SK-N-SH (cell line): Measurements from ENCODE around the gene CENPF. TPM values are rescaled to one million over a fixed set of nuclear protein-coding genes. Genes with fewer than 3 reads are reported as not detected.
A peak's percentile ranks its signal among the peaks of the same experiment; 100 is the strongest.

ENCODE experiments used
- CTCF ChIA-PET: fragments of 300-600, 350-600 bp; formaldehyde crosslinking; extraction: SDS; loops from one replicate; lab custom pipeline; 2021; lab: Yijun Ruan, JAX
- POLR2A ChIA-PET: fragments of 350-600 bp; sonication (Branson Sonifier 250); formaldehyde crosslinking; extraction: SDS; loops from one replicate; lab custom pipeline; 2020; ENCODE audit warnings: antibody characterized with exemption, inconsistent platforms; lab: Yijun Ruan, JAX
- DNase-seq: peaks from one replicate; pipeline ENCODE4 v3.0.0; 2012
- H2AFZ ChIP-seq: fragments of 200-600 bp; sonication (generic); 2 replicates; pipeline ENCODE4 v1.8.1; 2016; ENCODE audit warnings: antibody characterized with exemption, mild to moderate bottlenecking, low read depth
- H3F3A ChIP-seq: fragments of 200-600 bp; sonication (generic); replicated peaks from 2 replicates; pipeline ENCODE3; 2016; ENCODE audit warnings: antibody characterized with exemption, mild to moderate bottlenecking; ENCODE audit not compliant: insufficient read depth
- H3K27ac ChIP-seq, 2 experiments: fragments of 200-500 bp in 1 of 2; fragments of 200-600 bp in 1 of 2; sonication (Bioruptor generic) in 1 of 2; sonication (generic), shearing (Covaris generic) in 1 of 2; 2 replicates each; pipeline versions ENCODE4 v1.5.1 to v1.6.1; 2014 to 2016; ENCODE audit warnings: low read depth in 2 of 2, inconsistent platforms in 1 of 2, low read length in 1 of 2, mild to moderate bottlenecking in 1 of 2, mixed read lengths in 1 of 2
- H3K27me3 ChIP-seq: fragments of 200-600 bp; sonication (generic), shearing (Covaris generic); 2 replicates; pipeline ENCODE4 v1.6.1; 2016; ENCODE audit warnings: mixed run types; ENCODE audit not compliant: insufficient read depth
- H3K36me3 ChIP-seq, 2 experiments: fragments of 200-500 bp in 1 of 2; fragments of 200-600 bp in 1 of 2; sonication (Bioruptor generic) in 1 of 2; sonication (generic) in 1 of 2; replicated peaks in 1 of 2; 2 replicates each; pipeline versions ENCODE3 to v1.5.1; 2014 to 2016; ENCODE audit warnings: low read length in 1 of 2, mild to moderate bottlenecking in 1 of 2; ENCODE audit not compliant: insufficient read depth in 2 of 2, control insufficient read depth in 1 of 2
- H3K4me1 ChIP-seq, 2 experiments: fragments of 200-500 bp in 1 of 2; fragments of 200-600 bp in 1 of 2; sonication (Bioruptor generic) in 1 of 2; sonication (generic), shearing (Covaris generic) in 1 of 2; 2 replicates each; pipeline versions ENCODE4 v1.5.1 to v1.6.1; 2014 to 2016; ENCODE audit warnings: low read depth in 1 of 2, low read length in 1 of 2, mixed run types in 1 of 2; ENCODE audit not compliant: insufficient read depth in 2 of 2, control insufficient read depth in 1 of 2
- H3K4me2 ChIP-seq: fragments of 200-600 bp; sonication (generic), shearing (Covaris generic); 2 replicates; pipeline ENCODE4 v1.6.1; 2017; ENCODE audit warnings: mixed run types
- H3K4me3 ChIP-seq, 2 experiments: fragments of 200-500 bp in 1 of 2; fragments of 200-600 bp in 1 of 2; sonication (Bioruptor generic) in 1 of 2; sonication (generic), shearing (Covaris generic) in 1 of 2; 2 replicates each; pipeline versions ENCODE4 v1.5.1 to v1.8.1; 2014 to 2016; ENCODE audit warnings: low read depth in 2 of 2, inconsistent platforms in 1 of 2, low read length in 1 of 2, mild to moderate bottlenecking in 1 of 2, mixed read lengths in 1 of 2, moderate library complexity in 1 of 2
- H3K79me2 ChIP-seq: fragments of 200-600 bp; sonication (generic); 2 replicates; pipeline ENCODE4 v1.8.1; 2017; ENCODE audit warnings: mild to moderate bottlenecking; ENCODE audit not compliant: insufficient read depth
- H3K9ac ChIP-seq: fragments of 200-600 bp; sonication (generic); 2 replicates; pipeline ENCODE4 v1.6.1; 2017; ENCODE audit warnings: mixed run types
- H3K9me2 ChIP-seq: fragments of 200-600 bp; sonication (generic); 2 replicates; pipeline ENCODE4 v1.6.1; 2017; ENCODE audit warnings: mixed run types
- H3K9me3 ChIP-seq: fragments of 200-600 bp; sonication (generic); 2 replicates; pipeline ENCODE4 v1.6.1; 2017; ENCODE audit warnings: mixed run types, mild to moderate bottlenecking, moderate library complexity
- H4K20me1 ChIP-seq: fragments of 200-600 bp; sonication (generic); 2 replicates; pipeline ENCODE4 v1.6.1; 2017; ENCODE audit warnings: mild to moderate bottlenecking, mixed run types; ENCODE audit not compliant: insufficient read depth
- CHD2 ChIP-seq: fragments of 150-350 bp; IDR thresholded peaks from 2 replicates; pipeline ENCODE4 v1.6.1; 2018; ENCODE audit warnings: low read length; ENCODE audit not compliant: partially characterized antibody
- CTCF ChIP-seq: fragments of 200-600 bp; sonication (generic); IDR thresholded peaks from 2 replicates; pipeline ENCODE4 v1.6.1; 2017; ENCODE audit warnings: antibody characterized with exemption, mild to moderate bottlenecking, moderate library complexity
- ELF1 ChIP-seq: IDR thresholded peaks from 2 replicates; pipeline ENCODE4 v1.4.0; 2012
- EP300 ChIP-seq, 2 experiments: IDR thresholded peaks; 2 replicates each; pipeline versions ENCODE4 v1.4.0 to v1.6.1; 2012; ENCODE audit warnings: borderline replicate concordance in 1 of 2, low read depth in 1 of 2, low read length in 1 of 2
- GABPA ChIP-seq: IDR thresholded peaks from 2 replicates; pipeline ENCODE4 v1.4.0; 2012; ENCODE audit warnings: low read depth, mild to moderate bottlenecking
- GATA2 ChIP-seq: sonication (generic); formaldehyde crosslinking; IDR thresholded peaks from 2 replicates; pipeline ENCODE4 v1.5.0; 2020; ENCODE audit warnings: mild to moderate bottlenecking, missing genetic modification reagents
- JUND ChIP-seq: IDR thresholded peaks from 2 replicates; pipeline ENCODE4 v1.4.0; 2012
- MEF2A ChIP-seq: IDR thresholded peaks from 2 replicates; pipeline ENCODE4 v1.4.0; 2012; ENCODE audit warnings: low read depth, borderline replicate concordance
- NFIC ChIP-seq: IDR thresholded peaks from 2 replicates; pipeline ENCODE4 v1.4.0; 2012; ENCODE audit warnings: borderline replicate concordance
- NRF1 ChIP-seq: IDR thresholded peaks from 2 replicates; pipeline ENCODE4 v1.6.1; 2012; ENCODE audit warnings: low read depth, mild to moderate bottlenecking, low read length
- PBX3 ChIP-seq: IDR thresholded peaks from 2 replicates; pipeline ENCODE4; 2012
- POLR2AphosphoS5 ChIP-seq: IDR thresholded peaks from 2 replicates; pipeline ENCODE4 v1.6.1; 2012; ENCODE audit warnings: low read depth, low read length
- RAD21 ChIP-seq: IDR thresholded peaks from 2 replicates; pipeline ENCODE4 v1.6.1; 2012; ENCODE audit warnings: mild to moderate bottlenecking, low read length
- RFX5 ChIP-seq: IDR thresholded peaks from 2 replicates; pipeline ENCODE4 v1.6.1; 2012; ENCODE audit warnings: mild to moderate bottlenecking, improper control_type of control experiment, low read length
- TAF1 ChIP-seq: IDR thresholded peaks from 2 replicates; pipeline ENCODE4 v1.6.1; 2012; ENCODE audit warnings: low read depth, mild to moderate bottlenecking, low read length, moderate library complexity, borderline replicate concordance
- TEAD4 ChIP-seq: IDR thresholded peaks from 2 replicates; pipeline ENCODE4 v1.4.0; 2012; ENCODE audit warnings: mild to moderate bottlenecking, borderline replicate concordance; ENCODE audit not compliant: insufficient read depth
- YY1 ChIP-seq: IDR thresholded peaks from 2 replicates; pipeline ENCODE4 v1.4.0; 2012; ENCODE audit warnings: low read depth, mild to moderate bottlenecking
- ZBTB33 ChIP-seq: IDR thresholded peaks from 2 replicates; pipeline ENCODE4 v1.4.0; 2012; ENCODE audit warnings: low read depth, borderline replicate concordance
- WGBS: methylation state at CpG from one replicate; pipeline ENCODE4 v1.1.6; 2017; ENCODE audit warnings: low lambda C conversion rate; 5-methylcytosine and 5-hydroxymethylcytosine counted together
- polyA plus RNA-seq, 3 experiments: library from polyadenylated mRNA; depleted of rRNA; stranded (reverse); fragments of >200 nt; gene quantifications; 2 replicates each; pipeline ENCODE4 v1.2.3, GENCODE V29; 2012

Gene CENPF
- polyA plus RNA-seq, 1 of the 3 experiments (the other 2 are of a cell fraction): 14.5 TPM

- no peak overlapping the region for H3K4me3 ChIP-seq
- ChIA-PET CTCF (interaction anchor here (1.0 to 6.4 kb wide), 10 partner anchors 9 to 374 kb away, joined by 3 to 77 read pairs (median 5); no protein-coding TSS in a partner anchor), POLR2A (no interaction called here)
- H3K4me2 ChIP-seq: no peak overlapping the region
- 87% methylated on average over 4 of the region's 4 CpGs for WGBS
- no peaks in the 10 kb centered on the region for H3K27me3 ChIP-seq
- H3K27ac ChIP-seq: no peak overlapping the region
- H3K9ac ChIP-seq: no peak overlapping the region
- H2AFZ ChIP-seq: no peak overlapping the region
- DNase-seq: no peak
- H4K20me1 ChIP-seq: no peaks in the 10 kb centered on the region
- H3F3A ChIP-seq: no peaks in the 10 kb centered on the region
- H3K36me3 ChIP-seq: peaks cover 60 to 81% of the 10 kb centered on the region in 2 experiments
- peaks cover 2 to 9% of the 10 kb centered on the region in 2 experiments; a peak in 3 of 4 replicates for H3K4me1 ChIP-seq
- peaks cover 4% of the 10 kb centered on the region; the same call in 1 of the 2 replicates for H3K79me2 ChIP-seq
- no peaks in the 10 kb centered on the region for H3K9me2 ChIP-seq
- H3K9me3 ChIP-seq: no peaks in the 10 kb centered on the region
- no peak for TF ChIP-seq TEAD4
- no peak for TF ChIP-seq RAD21
- no peak for TF ChIP-seq ZBTB33
These were observed 32.5 kb downstream of the CENPF start for GRCh38 chr1:214635506-214635905.

- DNase-seq: no peak
- H3K9ac ChIP-seq: no peak overlapping the region
- no peaks in the 10 kb centered on the region for H3F3A ChIP-seq
- H3K4me2 ChIP-seq: no peak overlapping the region
- TF ChIP-seq MEF2A: no peak
- TF ChIP-seq GABPA: no peak
- no peak for TF ChIP-seq JUND
- TF ChIP-seq GATA2 (CRISPR knock-in tag): 0 out of 2 replicates have a peak, but pooled peaks have one; percentile 3
- no peak for TF ChIP-seq TEAD4
- no peak for TF ChIP-seq NRF1
- TF ChIP-seq CHD2: peak; percentile 16
- H3K4me1 ChIP-seq: peaks cover 2 to 9% of the 10 kb centered on the region in 2 experiments; a peak in 3 of 4 replicates
- ChIA-PET POLR2A (no interaction called here), CTCF (interaction anchor here (0.6 to 6.4 kb wide), 11 partner anchors 10 to 1460 kb away, joined by 3 to 77 read pairs (median 4); no protein-coding TSS in a partner anchor)
- H3K9me2 ChIP-seq: no peaks in the 10 kb centered on the region
- no peak overlapping the region for H3K4me3 ChIP-seq
- H3K27me3 ChIP-seq: no peaks in the 10 kb centered on the region
- H3K36me3 ChIP-seq: peaks cover 60 to 84% of the 10 kb centered on the region in 2 experiments
- 0 out of 2 replicates have a peak overlapping the region, but pooled peaks have one; percentile 2 for H2AFZ ChIP-seq
- H3K79me2 ChIP-seq: peaks cover 4% of the 10 kb centered on the region; the same call in 1 of the 2 replicates
- no peaks in the 10 kb centered on the region for H3K9me3 ChIP-seq
- 74% methylated on average over 5 of the region's 5 CpGs for WGBS
- no peak overlapping the region; a peak in 1 of 4 replicates for H3K27ac ChIP-seq
- no peaks in the 10 kb centered on the region for H4K20me1 ChIP-seq
These were observed 33.4 kb downstream of the CENPF start for GRCh38 chr1:214636436-214636835.

GRCh38 chr1:214637125-214637524 lies 34.1 kb downstream of the CENPF start:
- CTCF ChIA-PET: interaction anchor here (0.6 to 6.4 kb wide), 11 partner anchors 10 to 1461 kb away, joined by 3 to 77 read pairs (median 4); no protein-coding TSS in a partner anchor
- no peaks in the 10 kb centered on the region for H3K9me2 ChIP-seq
- H3K27ac ChIP-seq: no peak overlapping the region
- no peak for DNase-seq
- no peaks in the 10 kb centered on the region for H3K9me3 ChIP-seq
- no peak overlapping the region for H3K4me2 ChIP-seq
- no peak overlapping the region for H2AFZ ChIP-seq
- H4K20me1 ChIP-seq: no peaks in the 10 kb centered on the region
- no peak overlapping the region for H3K4me3 ChIP-seq
- no peaks in the 10 kb centered on the region for H3F3A ChIP-seq
- POLR2A ChIA-PET: no interaction called here
- H3K4me1 ChIP-seq: peaks cover 2 to 9% of the 10 kb centered on the region in 2 experiments; a peak in 3 of 4 replicates
- H3K27me3 ChIP-seq: no peaks in the 10 kb centered on the region
- peaks cover 60 to 86% of the 10 kb centered on the region in 2 experiments for H3K36me3 ChIP-seq
- peaks cover 4% of the 10 kb centered on the region; the same call in 1 of the 2 replicates for H3K79me2 ChIP-seq
- no peak overlapping the region for H3K9ac ChIP-seq
- TF ChIP-seq RAD21: no peak
- no peak for TF ChIP-seq JUND
- no peak for TF ChIP-seq GATA2 (CRISPR knock-in tag)
- TF ChIP-seq ELF1: no peak
- TF ChIP-seq EP300 (IDR thresholded peaks at IDR 0.05; ENCODE audit: borderline replicate concordance in 1 of 2, low read depth in 1 of 2, low read length in 1 of 2): no peak
- no peak for TF ChIP-seq PBX3
- TF ChIP-seq CTCF: no peak
- no peak for TF ChIP-seq TEAD4
- no peak for TF ChIP-seq MEF2A
- TF ChIP-seq POLR2AphosphoS5: no peak
- TF ChIP-seq TAF1: no peak
- no peak for TF ChIP-seq YY1
- TF ChIP-seq NFIC: no peak
- TF ChIP-seq RFX5: no peak
